CD4-positive, alpha-beta T cell treated with Interleukin-17A for 4 hours (primary cell): ENCODE measurements around the gene ELAVL2.

Experiments
- DNase-seq: peaks from one replicate; pipeline ENCODE4 v3.0.0-alpha.2; 2020; ENCODE audit warnings: mixed read lengths

ELAVL2 gene

DNA sequence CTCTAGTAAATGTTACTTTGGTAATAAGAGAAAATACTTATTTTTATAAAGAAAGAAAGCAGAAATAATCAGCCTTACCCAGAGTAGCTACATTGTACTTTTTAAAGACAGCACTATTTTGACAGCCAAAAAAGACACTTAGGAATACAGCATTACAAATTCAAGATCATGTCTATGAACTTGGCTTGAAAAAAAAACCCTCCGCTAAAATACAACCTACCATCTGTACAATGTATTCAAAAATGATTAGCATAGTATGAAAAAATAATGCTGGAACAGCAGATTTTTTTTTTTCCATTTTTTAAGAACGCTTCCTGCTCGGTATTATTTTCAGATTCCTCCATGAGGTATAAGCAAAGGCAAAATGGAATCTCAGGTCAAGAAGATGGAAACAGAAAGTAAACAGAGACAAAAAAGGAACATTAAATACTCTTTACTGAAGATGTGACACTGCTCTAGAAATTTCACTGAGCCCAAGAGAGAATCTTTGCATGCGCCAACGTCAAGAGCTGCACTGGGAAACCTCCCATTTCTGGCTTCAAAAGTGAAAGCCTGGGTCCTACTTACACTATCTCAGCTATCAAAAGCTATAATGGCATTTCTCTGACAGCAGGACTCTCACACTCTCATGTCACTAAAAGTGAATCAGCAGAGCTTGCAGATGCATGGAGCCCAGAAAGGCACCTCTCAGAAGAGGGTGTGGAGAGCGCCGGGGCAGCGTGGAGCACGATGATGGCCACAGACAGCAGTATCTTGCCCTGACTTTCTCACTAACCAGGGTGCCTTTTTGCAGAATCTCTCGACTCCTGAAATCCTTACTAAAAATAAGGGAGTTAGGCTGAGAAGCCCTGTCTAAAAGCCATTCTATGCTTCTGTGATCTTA lies 167.4 kb downstream of the ELAVL2 start:
- no peak for DNase-seq

DNA sequence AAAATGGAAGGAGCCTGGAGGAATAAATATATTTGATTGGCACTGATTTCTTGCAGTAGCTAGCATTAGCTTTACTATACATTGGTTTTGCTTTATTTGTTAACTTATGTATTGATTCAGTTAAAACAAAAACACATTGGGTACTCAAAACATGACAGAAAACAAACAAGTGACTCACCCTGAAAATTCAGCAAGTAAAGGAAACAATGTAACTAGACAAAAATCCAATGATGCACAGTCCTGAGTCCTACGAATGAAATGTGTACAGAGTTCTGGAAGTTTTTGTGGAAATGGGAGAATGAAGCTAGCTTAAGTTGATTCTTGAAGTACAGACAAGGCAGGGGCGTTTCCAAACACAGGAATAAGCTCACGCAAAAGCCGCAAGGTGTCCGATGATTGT lies 175.0 kb downstream of the ELAVL2 start:
- DNase-seq = no peak

GRCh38 chr9:23648651-23649050 lies 177.4 kb downstream of the ELAVL2 start:
- DNase-seq = no peak

- no peak for DNase-seq
These were observed 181.1 kb downstream of the ELAVL2 start for GRCh38 chr9:23644896-23645295.

- no peak for DNase-seq
These were observed 181.7 kb downstream of the ELAVL2 start for GRCh38 chr9:23644326-23644725.

GRCh38 chr9:23643656-23644258 lies 182.3 kb downstream of the ELAVL2 start:
- DNase-seq = no peak
